Calu3 (cell line): Measurements from ENCODE around the gene MADCAM1. TPM values are rescaled to one million over a fixed set of nuclear protein-coding genes. Genes with fewer than 3 reads are reported as not detected.

Source experiments
- BruUV-seq: library from RNA; stranded (reverse); fragments of 400-500 nt; replicated peaks from 2 replicates; lab custom pipeline; 2021; lab: Mats Ljungman, UMichigan
- CTCF ChIA-PET: fragments of 300-600 bp; sonication (Branson Sonifier 250); formaldehyde crosslinking; loops from one replicate; lab custom pipeline; 2022; ENCODE audit warnings: antibody characterized with exemption; lab: Charles Lee
- DNase-seq: peaks from one replicate; pipeline ENCODE4 v3.0.0; 2022
- H3K27ac Mint-ChIP-seq: one replicate; pipeline ENCODE4 v1.8.0; 2022; ENCODE audit warnings: mixed read lengths; ENCODE audit not compliant: unreplicated experiment
- H3K27me3 Mint-ChIP-seq: one replicate; pipeline ENCODE4 v1.8.0; 2022; ENCODE audit warnings: mixed read lengths; ENCODE audit not compliant: unreplicated experiment
- H3K36me3 Mint-ChIP-seq: one replicate; pipeline ENCODE4 v1.8.0; 2022; ENCODE audit warnings: mild to moderate bottlenecking, moderate library complexity, mixed read lengths; ENCODE audit not compliant: insufficient read depth, unreplicated experiment
- H3K4me1 Mint-ChIP-seq: one replicate; pipeline ENCODE4 v1.8.0; 2022; ENCODE audit warnings: mild to moderate bottlenecking, low read depth, mixed read lengths; ENCODE audit not compliant: unreplicated experiment
- H3K4me3 Mint-ChIP-seq: one replicate; pipeline ENCODE4 v1.8.0; 2022; ENCODE audit warnings: mild to moderate bottlenecking, low read depth, moderate library complexity, mixed read lengths; ENCODE audit not compliant: unreplicated experiment
- H3K9me3 Mint-ChIP-seq: one replicate; pipeline ENCODE4 v1.8.0; 2022; ENCODE audit warnings: low read depth, mixed read lengths; ENCODE audit not compliant: unreplicated experiment
- CTCF ChIP-seq: fragments of 200-600 bp; IDR thresholded peaks from one replicate; pipeline ENCODE4 v1.8.0; 2022; ENCODE audit warnings: antibody characterized with exemption; ENCODE audit not compliant: unreplicated experiment
- intact Hi-C: fragments of 100-400 bp; cut with micrococcal nuclease; formaldehyde crosslinking; loops from one replicate; pipeline ENCODE4 v1.10.0; 2022; ENCODE audit not compliant: unreplicated experiment
- total RNA-seq: library from RNA; stranded (reverse); gene quantifications from 2 replicates; pipeline ENCODE4 v1.2.3, GENCODE V29; 2022

The MADCAM1 gene
- total RNA-seq, 1 experiment from 2014 or later = 0.47 TPM

- Mint-ChIP-seq H3K36me3 (peaks cover 37% of the 10 kb centered on the region), H3K4me3 (peak within 1 kb of the TSS; percentile 74), H3K9me3 (no peaks in the 10 kb centered on the region), H3K4me1 (peaks cover 9% of the 10 kb centered on the region), H3K27me3 (no peaks in the 10 kb centered on the region), H3K27ac (no peak within 1 kb of the TSS)
- BruUV-seq = no TSS peak
- no peak for TF ChIP-seq CTCF
- DNase-seq = no peak
- intact Hi-C loops = no loop called here
- CTCF ChIA-PET = interaction anchor here (1.0 kb wide), 1 partner anchor 21 kb away, joined by 3 read pairs; no protein-coding TSS in a partner anchor
These were observed 35.7 kb downstream of the MADCAM1 start, which contains the start of gene CDC34 for GRCh38 chr19:531753-532560. CDC34 (plus strand) TSS chr19:531760; CDS start chr19:531932, 172 bp downstream.

GRCh38 chr19:532561-533363 is 36.5 kb downstream of the MADCAM1 start:
- Mint-ChIP-seq H3K4me3 (peak overlapping the region; percentile 74), H3K36me3 (peaks cover 39% of the 10 kb centered on the region), H3K27ac (no peak overlapping the region), H3K4me1 (peaks cover 9% of the 10 kb centered on the region), H3K9me3 (no peaks in the 10 kb centered on the region), H3K27me3 (no peaks in the 10 kb centered on the region)
- BruUV-seq = TSS peak; percentile 46
- TF ChIP-seq CTCF = peak; percentile 18
- CTCF ChIA-PET = interaction anchor here (1.0 kb wide), 1 partner anchor 22 kb away, joined by 3 read pairs; no protein-coding TSS in a partner anchor
- peak; percentile 48 for DNase-seq
- intact Hi-C loops = no loop called here

- intact Hi-C loops = no loop called here
- no peak for DNase-seq
- no peaks in the 10 kb centered on the region for H3K9me3 Mint-ChIP-seq
- BruUV-seq = no TSS peak
- no peak overlapping the region for H3K27ac Mint-ChIP-seq
- peak overlapping the region; percentile 74 for H3K4me3 Mint-ChIP-seq
- H3K36me3 Mint-ChIP-seq = peaks cover 42% of the 10 kb centered on the region
- CTCF ChIA-PET = interaction anchor here (0.7 kb wide), 1 partner anchor 23 kb away, joined by 3 read pairs; no protein-coding TSS in a partner anchor
- no peaks in the 10 kb centered on the region for H3K27me3 Mint-ChIP-seq
- TF ChIP-seq CTCF = no peak
- H3K4me1 Mint-ChIP-seq = peaks cover 9% of the 10 kb centered on the region
These were observed 37.2 kb downstream of the MADCAM1 start for GRCh38 chr19:533364-534058.

- no TSS peak for BruUV-seq
- H3K4me3 Mint-ChIP-seq = peak overlapping the region; percentile 74
These were observed 37.8 kb downstream of the MADCAM1 start for GRCh38 chr19:534088-534487.

More at GRCh38 chr19:534088-534487, 37.8 kb downstream of the MADCAM1 start:
- CTCF ChIA-PET = interaction anchor here (0.7 kb wide), 1 partner anchor 23 kb away, joined by 3 read pairs; no protein-coding TSS in a partner anchor
- peaks cover 9% of the 10 kb centered on the region for H3K4me1 Mint-ChIP-seq
- DNase-seq = no peak
- intact Hi-C loops = no loop called here
- no peak overlapping the region for H3K27ac Mint-ChIP-seq
- TF ChIP-seq CTCF = no peak
- H3K9me3 Mint-ChIP-seq = no peaks in the 10 kb centered on the region
- H3K36me3 Mint-ChIP-seq = peaks cover 47% of the 10 kb centered on the region
- no peaks in the 10 kb centered on the region for H3K27me3 Mint-ChIP-seq
